Left ventricle myocardium inferior (tissue), 1 donor: ENCODE data around the gene ZSWIM3. TPM values are rescaled to one million over a fixed set of nuclear protein-coding genes. Genes with fewer than 3 reads are reported as not detected.

Source experiments
- DNase-seq: peaks from one replicate; pipeline ENCODE4 v3.0.0-alpha.2; 2020
- H3K27ac ChIP-seq: fragments of 200-600 bp; replicated peaks from 2 replicates; pipeline ENCODE4 v1.8.0; 2021
- H3K27me3 ChIP-seq: fragments of 200-600 bp; 2 replicates; pipeline ENCODE4 v1.8.0; 2021; ENCODE audit warnings: low read depth
- H3K36me3 ChIP-seq: fragments of 200-600 bp; 2 replicates; pipeline ENCODE4 v1.8.0; 2021
- H3K4me1 ChIP-seq: fragments of 200-600 bp; 2 replicates; pipeline ENCODE4 v1.8.0; 2021
- H3K4me3 ChIP-seq: fragments of 200-600 bp; 2 replicates; pipeline ENCODE4 v1.8.0; 2021; ENCODE audit warnings: mild to moderate bottlenecking, moderate library complexity
- H3K9me3 ChIP-seq: fragments of 200-600 bp; replicated peaks from 2 replicates; pipeline ENCODE4 v1.8.0; 2021
- intact Hi-C: fragments of 100-400 bp; cut with micrococcal nuclease; formaldehyde crosslinking; loops from one replicate; pipeline ENCODE4 v1.11.0; 2022
- total RNA-seq: library from RNA; stranded (reverse); fragmentation: NEBNext Ultra II Directional; extraction: Animal tissue kit (Norgen Biotek cat#: 25700); gene quantifications from one replicate; pipeline ENCODE4 v1.2.1, GENCODE V29; 2021
- TF ChIP-seq, protein P1 (sequence below): fragments of 200-600 bp; IDR thresholded peaks from 2 replicates; pipeline ENCODE4 v1.8.0; 2021; ENCODE audit warnings: antibody characterized with exemption, mild to moderate bottlenecking, borderline replicate concordance
- donor health status: DM: no; HTN: yes; CAD: no; lungs with severe emphysema.

The ZSWIM3 gene
- total RNA-seq, 1 donor from 2014 or later: 2.0 TPM

- Histone ChIP-seq H3K27me3 (no peaks in the 10 kb centered on the region), H3K9me3 (no peaks in the 10 kb centered on the region), H3K4me1 (peaks cover 2% of the 10 kb centered on the region), H3K36me3 (no peaks in the 10 kb centered on the region), H3K27ac (no peak overlapping the region), H3K4me3 (no peak overlapping the region)
- intact Hi-C loops: no loop called here
- TF ChIP-seq, protein P1, sequence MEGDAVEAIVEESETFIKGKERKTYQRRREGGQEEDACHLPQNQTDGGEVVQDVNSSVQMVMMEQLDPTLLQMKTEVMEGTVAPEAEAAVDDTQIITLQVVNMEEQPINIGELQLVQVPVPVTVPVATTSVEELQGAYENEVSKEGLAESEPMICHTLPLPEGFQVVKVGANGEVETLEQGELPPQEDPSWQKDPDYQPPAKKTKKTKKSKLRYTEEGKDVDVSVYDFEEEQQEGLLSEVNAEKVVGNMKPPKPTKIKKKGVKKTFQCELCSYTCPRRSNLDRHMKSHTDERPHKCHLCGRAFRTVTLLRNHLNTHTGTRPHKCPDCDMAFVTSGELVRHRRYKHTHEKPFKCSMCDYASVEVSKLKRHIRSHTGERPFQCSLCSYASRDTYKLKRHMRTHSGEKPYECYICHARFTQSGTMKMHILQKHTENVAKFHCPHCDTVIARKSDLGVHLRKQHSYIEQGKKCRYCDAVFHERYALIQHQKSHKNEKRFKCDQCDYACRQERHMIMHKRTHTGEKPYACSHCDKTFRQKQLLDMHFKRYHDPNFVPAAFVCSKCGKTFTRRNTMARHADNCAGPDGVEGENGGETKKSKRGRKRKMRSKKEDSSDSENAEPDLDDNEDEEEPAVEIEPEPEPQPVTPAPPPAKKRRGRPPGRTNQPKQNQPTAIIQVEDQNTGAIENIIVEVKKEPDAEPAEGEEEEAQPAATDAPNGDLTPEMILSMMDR: no peak
- DNase-seq: no peak
Measured at GRCh38 chr20:45863543-45864470, 6.4 kb downstream of the ZSWIM3 start.

DNA sequence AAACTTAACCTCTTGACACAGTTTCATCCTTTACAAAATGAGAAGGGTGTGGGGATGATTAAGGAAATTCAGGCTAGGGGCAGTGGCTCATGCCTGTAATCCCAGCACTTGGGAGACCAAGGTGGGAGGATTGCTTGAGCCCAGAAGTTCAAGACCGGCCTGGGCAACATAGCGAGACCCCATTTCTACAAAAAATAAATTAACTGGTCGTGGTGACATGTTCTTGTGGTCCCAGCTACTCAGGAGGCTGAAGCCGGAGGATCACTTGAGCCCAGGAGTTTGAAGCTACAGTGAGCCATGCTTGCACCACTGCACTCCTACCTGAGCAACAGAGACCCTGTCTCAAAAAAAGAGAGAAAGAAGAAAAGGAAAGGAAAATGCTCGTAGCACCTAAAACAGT, 9.0 kb downstream of the ZSWIM3 start:
- Histone ChIP-seq H3K27ac (no peak overlapping the region), H3K4me3 (no peak overlapping the region), H3K27me3 (no peaks in the 10 kb centered on the region), H3K9me3 (no peaks in the 10 kb centered on the region), H3K36me3 (no peaks in the 10 kb centered on the region), H3K4me1 (no peaks in the 10 kb centered on the region)
- DNase-seq: no peak
- intact Hi-C loops: no loop called here
- TF ChIP-seq, protein P1: no peak

DNA sequence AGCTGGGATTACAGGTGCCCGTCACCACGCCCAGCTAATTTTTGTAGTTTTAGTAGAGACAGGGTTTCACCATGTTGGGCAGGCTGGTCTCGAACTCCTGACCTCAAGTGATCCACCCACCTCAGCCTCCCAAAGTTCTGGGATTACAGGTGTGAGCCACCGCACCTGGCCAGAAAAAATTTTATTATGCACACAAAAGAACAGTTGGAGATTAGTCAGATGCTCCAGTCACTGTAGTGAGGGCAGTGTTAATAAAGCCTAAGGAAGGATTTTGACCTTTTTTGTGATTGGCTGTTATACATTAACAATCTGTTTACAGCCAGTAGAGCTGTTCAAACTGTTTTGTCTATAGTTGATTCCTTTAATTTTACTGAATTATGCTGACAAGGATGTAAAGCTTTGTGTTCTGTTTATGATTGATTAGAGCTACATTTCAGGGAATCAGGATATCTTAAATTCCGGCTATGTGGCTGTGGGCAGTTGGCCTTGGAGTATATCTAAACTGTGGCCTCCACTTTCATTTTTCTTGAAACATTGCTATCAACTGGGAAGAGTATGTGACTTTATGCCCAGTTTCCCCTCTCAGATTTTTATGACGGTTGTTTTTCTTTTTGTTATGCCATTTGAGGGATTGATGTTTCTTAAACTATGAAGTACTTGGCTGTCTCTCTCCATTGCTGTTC, 9.9 kb downstream of the ZSWIM3 start:
- Histone ChIP-seq H3K27ac (no peak overlapping the region), H3K27me3 (no peaks in the 10 kb centered on the region), H3K9me3 (no peaks in the 10 kb centered on the region), H3K4me3 (no peak overlapping the region), H3K4me1 (no peaks in the 10 kb centered on the region), H3K36me3 (no peaks in the 10 kb centered on the region)
- intact Hi-C loops: no loop called here
- DNase-seq: no peak
- TF ChIP-seq, protein P1: no peak

DNA sequence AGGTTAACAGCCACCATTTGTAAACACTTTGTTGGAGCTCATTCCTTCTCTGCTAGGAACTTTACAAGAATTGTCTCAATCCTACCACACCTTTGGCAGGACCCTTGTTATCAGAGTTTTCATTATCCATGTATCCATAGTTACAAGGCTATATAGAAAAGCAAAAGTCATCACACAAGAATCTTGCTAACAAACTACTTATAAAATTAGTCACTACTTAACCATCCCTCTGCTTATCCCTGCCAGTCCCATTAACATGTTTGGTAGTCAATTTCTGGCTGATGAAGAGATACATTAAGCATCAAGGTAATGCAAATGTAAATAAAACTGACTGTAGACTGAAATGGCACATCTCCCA, 10.4 kb downstream of the ZSWIM3 start:
- Histone ChIP-seq H3K27me3 (no peaks in the 10 kb centered on the region), H3K27ac (no peak overlapping the region), H3K4me3 (no peak overlapping the region), H3K36me3 (peaks cover 3% of the 10 kb centered on the region), H3K9me3 (no peaks in the 10 kb centered on the region), H3K4me1 (no peaks in the 10 kb centered on the region)
- DNase-seq: no peak
- TF ChIP-seq, protein P1: no peak
- intact Hi-C loops: no loop called here

- intact Hi-C loops: no loop called here
- no peak for DNase-seq
Measured at GRCh38 chr20:45872626-45873025, 15.2 kb downstream of the ZSWIM3 start.

More at GRCh38 chr20:45872626-45873025, 15.2 kb downstream of the ZSWIM3 start:
- Histone ChIP-seq H3K27ac (no peak overlapping the region), H3K36me3 (peaks cover 13% of the 10 kb centered on the region), H3K4me1 (no peaks in the 10 kb centered on the region), H3K4me3 (no peak overlapping the region), H3K27me3 (no peaks in the 10 kb centered on the region), H3K9me3 (no peaks in the 10 kb centered on the region)
- TF ChIP-seq, protein P1: no peak
